ENCODE data around the gene KRTAP5-9. TPM values are rescaled to one million over a fixed set of nuclear protein-coding genes. Genes with fewer than 3 reads are reported as not detected.

The KRTAP5-9 gene
- total and polyA plus RNA-seq, 2 experiments from 2014 or later, result 0.24 TPM; not detected in 1

Small RNAs within 50 kb of the gene (small RNA-seq; reads per million reads assigned to genes)
- gene AP000867.1 (ENCODE audit: low replicate concordance) (not detected), gene KRTAP5-14P (ENCODE audit: low replicate concordance) (not detected)

Other genes with a start within 250 kb of the KRTAP5-9 start
- 166 and 175 TPM in 2 replicates for gene DHCR7, start 100.0 kb upstream of the KRTAP5-9 start, total RNA-seq (2014; rRNA removed; shearing (Covaris generic))
- 84.0 and 91.3 TPM in 2 replicates for gene DHCR7, start 100.0 kb upstream of the KRTAP5-9 start, polyA plus RNA-seq (2016; fragmentation: Nextera tagmentation; extraction: Ambion mirVana)
- gene NADSYN1, start 95.2 kb upstream of the KRTAP5-9 start, total RNA-seq (2014; rRNA removed; shearing (Covaris generic)), result 50.4 and 54.9 TPM in 2 replicates
- 32.5 and 35.6 TPM in 2 replicates for gene NADSYN1, start 95.2 kb upstream of the KRTAP5-9 start, polyA plus RNA-seq (2016; fragmentation: Nextera tagmentation; extraction: Ambion mirVana)
- gene KRTAP5-7, start 21.2 kb upstream of the KRTAP5-9 start, total RNA-seq (2014; rRNA removed; shearing (Covaris generic)), result not detected in 2 replicates
- not detected in 2 replicates for gene KRTAP5-7, start 21.2 kb upstream of the KRTAP5-9 start, polyA plus RNA-seq (2016; fragmentation: Nextera tagmentation; extraction: Ambion mirVana)
- not detected in 2 replicates for gene KRTAP5-8, start 10.4 kb upstream of the KRTAP5-9 start, total RNA-seq (2014; rRNA removed; shearing (Covaris generic))
- gene KRTAP5-8, start 10.4 kb upstream of the KRTAP5-9 start, polyA plus RNA-seq (2016; fragmentation: Nextera tagmentation; extraction: Ambion mirVana), result not detected in 2 replicates
- not detected in 2 replicates for gene KRTAP5-10, start 17.1 kb downstream of the KRTAP5-9 start, total RNA-seq (2014; rRNA removed; shearing (Covaris generic))
- not detected in 2 replicates for gene KRTAP5-10, start 17.1 kb downstream of the KRTAP5-9 start, polyA plus RNA-seq (2016; fragmentation: Nextera tagmentation; extraction: Ambion mirVana)
- not detected in 2 replicates for gene KRTAP5-11, start 34.5 kb downstream of the KRTAP5-9 start, total RNA-seq (2014; rRNA removed; shearing (Covaris generic))
- not detected in 2 replicates for gene KRTAP5-11, start 34.5 kb downstream of the KRTAP5-9 start, polyA plus RNA-seq (2016; fragmentation: Nextera tagmentation; extraction: Ambion mirVana)